HCT116 (cell line): Measurements from ENCODE around the gene UBAP2L.

Experiments used
- CTCF ChIP-seq, 3 experiments: fragments of 200-600 bp in 1 of 3; sonication (generic) in 1 of 3; IDR thresholded peaks in 2 of 3; conservative IDR thresholded peaks in 1 of 3; 2 replicates each; pipeline ENCODE4 v1.5.1; 2012 to 2017; ENCODE audit warnings: low read depth in 2 of 3, low read length in 2 of 3, antibody characterized with exemption in 1 of 3, borderline replicate concordance in 1 of 3, control low read depth in 1 of 3, mild to moderate bottlenecking in 1 of 3, mixed read lengths in 1 of 3, mixed run types in 1 of 3, moderate library complexity in 1 of 3; ENCODE audit not compliant: insufficient read depth in 1 of 3
- EGR1 ChIP-seq: IDR thresholded peaks from 2 replicates; pipeline ENCODE4 v1.6.1; 2012; ENCODE audit warnings: low read depth
- JUND ChIP-seq: IDR thresholded peaks from 2 replicates; pipeline ENCODE4 v1.6.1; 2012
- MAX ChIP-seq: IDR thresholded peaks from 2 replicates; pipeline ENCODE4 v1.6.1; 2012
- POLR2A ChIP-seq: IDR thresholded peaks from 2 replicates; pipeline ENCODE4 v1.7.0; 2011; ENCODE audit warnings: borderline replicate concordance; ENCODE audit not compliant: insufficient read depth, insufficient read length; ENCODE audit errors: extremely low read depth
- SP1 ChIP-seq: IDR thresholded peaks from 2 replicates; pipeline ENCODE4 v1.6.1; 2012; ENCODE audit warnings: low read depth
- SRF ChIP-seq: IDR thresholded peaks from 2 replicates; pipeline ENCODE4 v1.6.1; 2012; ENCODE audit warnings: low read depth
- YY1 ChIP-seq: IDR thresholded peaks from 2 replicates; pipeline ENCODE4 v1.6.1; 2011; ENCODE audit warnings: low read length, low read depth, moderate library complexity, mild to moderate bottlenecking; ENCODE audit not compliant: insufficient replicate concordance; ENCODE audit errors: extremely low read depth
- ZFX ChIP-seq: fragments of 450-650 bp; IDR thresholded peaks from 2 replicates; pipeline ENCODE4 v1.6.1; 2017
- ZNF274 ChIP-seq: fragments of 200-500 bp; sonication (Bioruptor generic); IDR thresholded peaks from 2 replicates; pipeline ENCODE4 v1.6.1; 2014; ENCODE audit warnings: mild to moderate bottlenecking, low read depth, low read length, inconsistent platforms

GRCh38 chr1:154316704-154317103, 95.9 kb downstream of the UBAP2L start:
- TF ChIP-seq JUND (no peak), SP1 (no peak), POLR2A (no peak), ZFX (no peak), EGR1 (no peak), SRF (no peak), YY1 (no peak), MAX (no peak), ZNF274 (no peak), CTCF (IDR thresholded peaks at IDR 0.05 in 2 of 3, conservative IDR thresholded peaks at IDR 0.05 in 1 of 3; ENCODE audit: borderline replicate concordance in 1 of 3, insufficient read depth in 1 of 3, low read depth in 2 of 3, low read length in 2 of 3) (no peak)
